Keratinocyte (primary cell): ENCODE measurements around the gene TSHZ1. TPM values are rescaled to one million over a fixed set of nuclear protein-coding genes. Genes with fewer than 3 reads are reported as not detected.

Experiments
- DNase-seq: peaks from one replicate; pipeline ENCODE4 v3.0.0-alpha.2; 2011; ENCODE audit warnings: low read depth, missing footprints, low spot score
- FAIRE-seq: peaks from 2 replicates; lab custom pipeline; 2011; peaks lifted over from hg19 to GRCh38; lab: Jason Lieb, UNC
- H2AFZ ChIP-seq: 2 replicates; pipeline ENCODE4 v1.6.0; 2012; ENCODE audit warnings: low read length, control low read depth, inconsistent platforms; ENCODE audit not compliant: control insufficient read depth
- H3K27ac ChIP-seq: 2 replicates; pipeline ENCODE4 v1.5.1; 2011; ENCODE audit warnings: low read length; ENCODE audit not compliant: control insufficient read depth, insufficient read depth
- H3K27me3 ChIP-seq: 3 replicates; pipeline ENCODE4 v1.6.0; 2011; ENCODE audit warnings: low read length; ENCODE audit not compliant: control insufficient read depth, insufficient read depth; ENCODE audit errors: extremely low read depth
- H3K36me3 ChIP-seq, 2 experiments: 2 replicates in 1 of 2; 3 replicates in 1 of 2; pipeline ENCODE4 v1.5.1; 2011; ENCODE audit warnings: low read length in 2 of 2, mild to moderate bottlenecking in 1 of 2; ENCODE audit not compliant: control insufficient read depth in 2 of 2, insufficient read depth in 2 of 2; ENCODE audit errors: extremely low read depth in 1 of 2
- H3K4me1 ChIP-seq: 3 replicates; pipeline ENCODE4 v1.5.1; 2011; ENCODE audit warnings: low read length; ENCODE audit not compliant: control insufficient read depth, insufficient read depth; ENCODE audit errors: extremely low read depth
- H3K4me2 ChIP-seq: 3 replicates; pipeline ENCODE4 v1.6.0; 2011; ENCODE audit warnings: low read depth, low read length; ENCODE audit not compliant: control insufficient read depth, insufficient read depth; ENCODE audit errors: extremely low read depth
- H3K4me3 ChIP-seq, 3 experiments: fragments of 200-600 bp in 1 of 3; sonication (generic) in 1 of 3; 2 replicates in 2 of 3; 3 replicates in 1 of 3; pipeline ENCODE4 v1.5.1; 2011 to 2016; ENCODE audit warnings: low read length in 3 of 3, mild to moderate bottlenecking in 3 of 3, control low read depth in 2 of 3, inconsistent platforms in 1 of 3, low read depth in 1 of 3, mixed read lengths in 1 of 3, mixed run types in 1 of 3, moderate library complexity in 1 of 3; ENCODE audit not compliant: control insufficient read depth in 2 of 3, insufficient read depth in 2 of 3; ENCODE audit errors: extremely low read depth in 1 of 3
- H3K79me2 ChIP-seq: 2 replicates; pipeline ENCODE4 v1.6.0; 2012; ENCODE audit warnings: low read length; ENCODE audit not compliant: control insufficient read depth, insufficient read depth
- H3K9ac ChIP-seq: 3 replicates; pipeline ENCODE4 v1.6.0; 2011; ENCODE audit warnings: low read length; ENCODE audit not compliant: control insufficient read depth, insufficient read depth; ENCODE audit errors: extremely low read depth
- H3K9me1 ChIP-seq: 3 replicates; pipeline ENCODE4 v1.6.0; 2011; ENCODE audit warnings: low read length; ENCODE audit not compliant: control insufficient read depth, insufficient read depth; ENCODE audit errors: extremely low read depth
- H3K9me3 ChIP-seq: 2 replicates; pipeline ENCODE4 v1.5.1; 2012; ENCODE audit warnings: low read depth, low read length; ENCODE audit not compliant: control insufficient read depth
- H4K20me1 ChIP-seq: 3 replicates; pipeline ENCODE4 v1.6.0; 2011; ENCODE audit warnings: low read length; ENCODE audit not compliant: control insufficient read depth, insufficient read depth; ENCODE audit errors: extremely low read depth
- CTCF ChIP-seq, 3 experiments: IDR thresholded peaks in 1 of 3; conservative IDR thresholded peaks in 1 of 3; optimal IDR thresholded peaks in 1 of 3; 2 replicates in 2 of 3; 3 replicates in 1 of 3; pipeline versions ENCODE3 to v1.5.1; 2011; ENCODE audit warnings: low read length in 3 of 3, mild to moderate bottlenecking in 3 of 3, moderate library complexity in 2 of 3, control low read depth in 1 of 3, inconsistent platforms in 1 of 3; ENCODE audit not compliant: insufficient read depth in 2 of 3; ENCODE audit errors: extremely low read depth in 1 of 3
- EZH2 ChIP-seq: IDR thresholded peaks from one replicate; pipeline ENCODE4 v1.6.1; 2012; ENCODE audit warnings: inconsistent platforms, mild to moderate bottlenecking, low read length, moderate library complexity
- dilution Hi-C: fragments of 300-500 bp; cut with MboI; formaldehyde crosslinking; loops from one replicate; pipeline ENCODE4 v1.7.0; 2020; ENCODE audit warnings: low sequenced_read_pairs; ENCODE audit not compliant: extremely low pct_ligation_motif_present
- polyA plus RNA-seq, 5 experiments: library from polyadenylated mRNA; depleted of rRNA in 3 of 5; stranded (reverse) in 3 of 5; stranded (forward) in 1 of 5; unstranded in 1 of 5; fragments of >200 nt; gene quantifications; 1 replicate in 1 of 5; 2 replicates in 3 of 5; 3 replicates in 1 of 5; pipeline versions ENCODE4 v1.2.1 to v1.2.3, GENCODE V29; 2011 to 2012; ENCODE audit warnings: missing spikeins in 2 of 5, low read depth in 1 of 5, low replicate concordance in 1 of 5

The TSHZ1 gene
- polyA plus RNA-seq, 1 donor (not counting 4 experiments of a cell fraction or from before 2014, with no cell fraction given) = 2.2 TPM

GRCh38 chr18:75321431-75321830 lies 110.8 kb downstream of the TSHZ1 start:
- Histone ChIP-seq H3K27me3 (no peaks in the 10 kb centered on the region), H3K4me2 (no peak overlapping the region), H3K9me3 (no peaks in the 10 kb centered on the region), H2AFZ (no peak overlapping the region), H3K4me3 (no peak overlapping the region), H3K9me1 (no peaks in the 10 kb centered on the region), H3K9ac (no peak overlapping the region), H3K27ac (no peak overlapping the region), H4K20me1 (no peaks in the 10 kb centered on the region), H3K36me3 (no peaks in the 10 kb centered on the region), H3K4me1 (no peaks in the 10 kb centered on the region), H3K79me2 (no peaks in the 10 kb centered on the region)
- no peak for FAIRE-seq
- TF ChIP-seq EZH2 = no peak
- no peak for TF ChIP-seq CTCF (optimal IDR thresholded peaks at IDR 0.05 in 1 of 3, IDR thresholded peaks at IDR 0.05 in 1 of 3, conservative IDR thresholded peaks at IDR 0.05 in 1 of 3; ENCODE audit: extremely low read depth in 1 of 3, insufficient read depth in 2 of 3, low read length in 3 of 3)
- dilution Hi-C loops = no loop called here
- no peak for DNase-seq

GRCh38 chr18:75322206-75322605 lies 111.6 kb downstream of the TSHZ1 start:
- TF ChIP-seq EZH2 = no peak
- no peak for TF ChIP-seq CTCF (optimal IDR thresholded peaks at IDR 0.05 in 1 of 3, IDR thresholded peaks at IDR 0.05 in 1 of 3, conservative IDR thresholded peaks at IDR 0.05 in 1 of 3; ENCODE audit: extremely low read depth in 1 of 3, insufficient read depth in 2 of 3, low read length in 3 of 3)
- no peaks in the 10 kb centered on the region for H3K9me1 ChIP-seq
- dilution Hi-C loops = no loop called here
- FAIRE-seq (no peak), DNase-seq (no peak)
- H3K4me1 ChIP-seq = no peaks in the 10 kb centered on the region
- no peaks in the 10 kb centered on the region for H3K27me3 ChIP-seq
- no peak overlapping the region for H3K4me3 ChIP-seq
- H3K27ac ChIP-seq = no peak overlapping the region
- no peaks in the 10 kb centered on the region for H3K9me3 ChIP-seq
- H3K79me2 ChIP-seq = no peaks in the 10 kb centered on the region
- H3K36me3 ChIP-seq = no peaks in the 10 kb centered on the region
- H2AFZ ChIP-seq = no peak overlapping the region
- H4K20me1 ChIP-seq = no peaks in the 10 kb centered on the region
- no peak overlapping the region for H3K9ac ChIP-seq
- H3K4me2 ChIP-seq = no peak overlapping the region
